D721Med (cell line): ENCODE results near the gene CD1E.
A peak's percentile ranks its signal among the peaks of the same experiment; 100 is the strongest.

Experiments
- DNase-seq: peaks from one replicate; pipeline ENCODE4 v3.0.0; 2011; ENCODE audit warnings: low spot score; ENCODE audit not compliant: insufficient read length
- FAIRE-seq: peaks from 2 replicates; lab custom pipeline; 2011; peaks lifted over from hg19 to GRCh38; lab: Jason Lieb, UNC
- CTCF ChIP-seq: IDR thresholded peaks from 2 replicates; pipeline ENCODE4 v1.5.1; 2012; ENCODE audit warnings: mild to moderate bottlenecking, control low read depth; ENCODE audit not compliant: insufficient read depth; ENCODE audit errors: missing control alignments

Gene CD1E

GRCh38 chr1:158329300-158329699 lies 24.4 kb upstream of the CD1E start:
- TF ChIP-seq CTCF = no peak
- DNase-seq = no peak
- FAIRE-seq = no peak

GRCh38 chr1:158329733-158330132 lies 24.0 kb upstream of the CD1E start:
- TF ChIP-seq CTCF = peak; percentile 8
- DNase-seq (no peak), FAIRE-seq (no peak)

- no peak for FAIRE-seq
- no peak for TF ChIP-seq CTCF
- DNase-seq = no peak
These were observed 23.1 kb upstream of the CD1E start for GRCh38 chr1:158330391-158331105.

GRCh38 chr1:158331106-158331425 lies 22.6 kb upstream of the CD1E start:
- TF ChIP-seq CTCF = no peak
- FAIRE-seq (no peak), DNase-seq (no peak)

GRCh38 chr1:158331481-158332150 lies 22.1 kb upstream of the CD1E start, which contains the start of gene CD1B:
Gene CD1B (minus strand): TSS chr1:158331531. CDS start chr1:158331423, 108 bp downstream.
- DNase-seq (no peak), FAIRE-seq (no peak)
- no peak for TF ChIP-seq CTCF

GRCh38 chr1:158333405-158334155 lies 20.1 kb upstream of the CD1E start:
- DNase-seq = no peak
- TF ChIP-seq CTCF = no peak
- FAIRE-seq = no peak
